Measurements from ENCODE around the gene PTGDR2.

GRCh38 chr11:60830478-60831142 lies 25.1 kb downstream of the PTGDR2 start:
- TF ChIP-seq CTCF (IDR thresholded peaks at IDR 0.05; ENCODE audit: insufficient read depth, low read depth, low read length) (no peak), EZH2 (IDR thresholded peaks at IDR 0.05; ENCODE audit: insufficient read depth, low read length) (no peak)
